ENCODE data around the gene ADCY3.

GRCh38 chr2:24924266-24924665 is 4.2 kb upstream of the ADCY3 start:
- TF ChIP-seq POLR2A (IDR thresholded peaks at IDR 0.05; ENCODE audit: low read depth, low read length), result no peak
- no peak for TF ChIP-seq POLR2AphosphoS5 (IDR thresholded peaks at IDR 0.05; ENCODE audit: low read depth, low read length)

Data from GM12892 (cell line).